ENCODE data around the gene ZNF580.

Gene ZNF580

GRCh38 chr19:55606471-55606787, 34.4 kb upstream of the ZNF580 start:
- no peak for DNase-seq (ENCODE audit: low read depth)

DNA sequence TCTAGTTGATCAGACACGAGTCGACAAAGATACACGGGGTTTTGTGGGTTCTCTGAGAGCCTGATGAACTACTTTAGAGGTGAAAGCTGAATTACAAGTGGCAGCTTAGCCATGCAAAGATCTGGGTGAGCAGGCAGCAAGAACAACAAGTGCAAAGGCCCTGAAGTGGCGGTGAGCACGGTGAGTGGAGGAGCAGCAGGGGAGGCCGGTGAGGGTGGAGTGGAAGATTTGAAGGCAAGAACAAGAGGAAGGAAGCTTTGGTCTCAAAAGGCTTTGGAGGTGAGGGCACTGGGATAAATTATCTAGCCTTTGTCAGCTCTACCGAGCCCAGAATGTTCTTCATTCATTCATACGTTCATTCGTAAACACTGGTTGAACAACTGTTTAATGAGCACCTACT, 34.0 kb upstream of the ZNF580 start:
- DNase-seq (ENCODE audit: low read depth): no peak

GRCh38 chr19:55609326-55609725, 31.5 kb upstream of the ZNF580 start:
- DNase-seq (ENCODE audit: low read depth): no peak

DNA sequence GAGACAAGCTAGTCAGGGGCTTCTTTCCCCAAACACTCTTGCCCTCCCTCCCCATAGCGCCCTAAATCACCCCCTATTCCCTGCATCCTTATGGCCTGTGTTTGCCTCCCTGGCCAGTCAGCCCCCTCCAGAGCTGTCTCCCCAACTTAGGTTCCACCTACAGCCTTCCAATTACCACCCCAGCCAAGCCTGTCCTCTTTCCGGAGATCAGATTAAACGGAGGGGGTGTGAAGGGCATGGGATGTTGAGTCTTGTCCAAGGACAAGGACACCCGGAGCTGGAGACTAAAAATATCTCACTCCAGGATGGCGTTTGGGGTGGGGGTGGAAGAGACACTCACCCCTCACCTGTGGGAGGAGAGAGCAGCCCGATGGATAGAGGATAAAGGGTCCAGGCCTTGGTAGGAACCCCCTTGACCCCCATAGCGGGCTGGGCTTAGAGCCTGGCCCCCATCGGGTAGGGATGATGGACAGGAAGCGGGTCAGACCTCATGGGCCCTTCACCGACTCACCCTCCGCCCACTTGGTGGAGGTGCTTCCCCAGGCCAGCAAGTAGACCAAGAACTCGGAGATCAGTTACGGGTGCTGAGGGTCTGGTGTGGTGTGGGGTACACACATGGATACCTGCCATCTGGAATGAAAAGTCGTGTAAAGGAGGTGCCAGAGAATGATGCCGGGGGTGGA, 29.4 kb upstream of the ZNF580 start:
- no peak for DNase-seq (ENCODE audit: low read depth)

- no peak for DNase-seq (ENCODE audit: low read depth)
These were observed 28.7 kb upstream of the ZNF580 start for GRCh38 chr19:55611983-55612645.

GRCh38 chr19:55613396-55613795, 27.4 kb upstream of the ZNF580 start:
- DNase-seq (ENCODE audit: low read depth): no peak

DNA sequence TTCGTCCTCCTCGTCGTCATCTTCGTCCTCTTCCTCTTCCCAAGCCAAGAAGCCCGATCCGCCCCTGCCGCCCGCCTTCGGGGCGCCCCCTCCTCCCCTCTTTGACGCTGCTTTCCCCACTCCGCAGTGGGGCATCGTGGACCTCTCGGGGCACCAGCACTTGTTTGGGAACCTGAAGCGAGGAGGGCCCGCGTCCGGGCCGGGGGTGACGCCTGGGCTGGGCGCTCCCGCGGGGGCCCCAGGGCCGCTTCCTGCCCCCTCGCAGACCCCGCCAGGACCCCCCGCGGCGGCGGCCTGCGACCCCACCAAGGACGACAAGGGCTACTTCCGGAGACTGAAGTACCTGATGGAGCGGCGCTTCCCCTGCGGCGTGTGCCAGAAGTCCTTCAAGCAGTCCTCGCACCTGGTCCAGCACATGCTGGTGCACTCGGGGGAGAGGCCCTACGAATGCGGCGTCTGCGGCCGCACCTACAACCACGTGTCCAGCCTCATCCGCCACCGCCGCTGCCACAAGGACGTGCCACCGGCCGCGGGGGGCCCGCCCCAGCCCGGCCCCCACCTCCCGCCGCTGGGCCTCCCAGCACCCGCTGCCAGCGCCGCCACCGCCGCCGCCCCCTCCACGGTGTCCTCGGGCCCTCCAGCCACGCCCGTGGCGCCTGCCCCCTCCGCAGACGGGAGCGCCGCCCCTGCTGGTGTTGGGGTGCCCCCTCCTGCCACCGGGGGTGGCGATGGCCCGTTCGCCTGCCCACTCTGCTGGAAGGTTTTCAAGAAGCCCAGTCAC, 26.7 kb upstream of the ZNF580 start:
- DNase-seq (ENCODE audit: low read depth): no peak

DNA sequence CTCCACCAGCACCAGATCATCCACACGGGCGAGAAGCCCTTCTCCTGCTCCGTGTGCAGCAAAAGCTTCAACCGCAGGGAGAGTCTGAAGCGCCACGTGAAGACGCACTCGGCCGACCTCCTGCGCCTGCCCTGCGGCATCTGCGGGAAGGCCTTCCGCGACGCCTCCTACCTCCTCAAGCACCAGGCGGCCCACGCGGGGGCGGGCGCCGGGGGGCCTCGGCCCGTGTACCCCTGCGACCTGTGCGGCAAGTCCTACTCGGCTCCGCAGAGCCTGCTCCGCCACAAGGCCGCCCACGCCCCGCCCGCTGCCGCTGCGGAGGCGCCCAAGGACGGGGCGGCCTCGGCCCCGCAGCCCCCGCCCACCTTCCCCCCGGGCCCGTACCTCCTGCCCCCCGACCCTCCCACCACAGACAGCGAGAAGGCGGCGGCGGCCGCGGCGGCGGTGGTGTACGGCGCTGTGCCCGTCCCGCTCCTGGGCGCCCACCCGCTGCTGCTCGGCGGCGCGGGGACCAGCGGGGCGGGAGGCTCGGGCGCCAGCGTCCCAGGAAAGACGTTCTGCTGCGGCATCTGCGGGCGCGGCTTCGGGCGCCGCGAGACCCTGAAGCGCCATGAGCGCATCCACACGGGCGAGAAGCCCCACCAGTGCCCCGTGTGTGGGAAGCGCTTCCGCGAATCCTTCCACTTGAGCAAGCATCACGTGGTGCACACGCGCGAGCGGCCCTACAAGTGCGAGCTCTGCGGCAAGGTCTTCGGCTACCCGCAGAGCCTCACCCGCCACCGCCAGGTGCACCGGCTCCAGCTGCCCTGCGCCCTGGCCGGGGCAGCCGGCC, 25.9 kb upstream of the ZNF580 start:
- DNase-seq (ENCODE audit: low read depth): no peak

- no peak for DNase-seq (ENCODE audit: low read depth)
These were observed 25.0 kb upstream of the ZNF580 start for GRCh38 chr19:55615543-55616394.

GRCh38 chr19:55616395-55616875, 24.4 kb upstream of the ZNF580 start:
- DNase-seq (ENCODE audit: low read depth): no peak

DNA sequence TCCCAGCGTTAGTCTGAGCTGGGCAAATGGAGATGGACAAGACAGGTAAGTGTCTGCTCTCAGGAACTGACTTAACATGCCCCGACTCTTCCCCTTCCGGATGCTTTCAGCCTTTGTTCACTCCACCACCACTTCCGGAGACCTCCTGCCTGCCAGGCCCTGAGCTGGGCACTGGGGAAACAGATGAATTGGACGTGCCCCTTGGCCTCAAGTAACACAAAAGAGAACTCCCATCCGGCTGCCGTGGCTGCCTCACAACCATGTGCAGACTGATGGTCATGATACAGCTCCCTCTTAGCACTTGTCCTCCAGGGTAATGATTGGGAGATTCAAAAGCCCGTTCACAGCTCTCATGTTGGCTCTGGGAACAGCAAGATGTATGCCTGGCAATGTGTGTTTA, 23.4 kb upstream of the ZNF580 start:
- DNase-seq (ENCODE audit: low read depth): no peak

GRCh38 chr19:55618426-55618825, 22.4 kb upstream of the ZNF580 start:
- DNase-seq (ENCODE audit: low read depth): no peak

- DNase-seq (ENCODE audit: low read depth): no peak
These were observed 21.5 kb upstream of the ZNF580 start for GRCh38 chr19:55619286-55619685.

- no peak for DNase-seq (ENCODE audit: low read depth)
These were observed 20.2 kb upstream of the ZNF580 start for GRCh38 chr19:55620410-55621204.

- DNase-seq (ENCODE audit: low read depth): no peak
These were observed 19.6 kb upstream of the ZNF580 start for GRCh38 chr19:55621205-55621672.

GRCh38 chr19:55621673-55622231, 19.1 kb upstream of the ZNF580 start:
- no peak for DNase-seq (ENCODE audit: low read depth)

DNA sequence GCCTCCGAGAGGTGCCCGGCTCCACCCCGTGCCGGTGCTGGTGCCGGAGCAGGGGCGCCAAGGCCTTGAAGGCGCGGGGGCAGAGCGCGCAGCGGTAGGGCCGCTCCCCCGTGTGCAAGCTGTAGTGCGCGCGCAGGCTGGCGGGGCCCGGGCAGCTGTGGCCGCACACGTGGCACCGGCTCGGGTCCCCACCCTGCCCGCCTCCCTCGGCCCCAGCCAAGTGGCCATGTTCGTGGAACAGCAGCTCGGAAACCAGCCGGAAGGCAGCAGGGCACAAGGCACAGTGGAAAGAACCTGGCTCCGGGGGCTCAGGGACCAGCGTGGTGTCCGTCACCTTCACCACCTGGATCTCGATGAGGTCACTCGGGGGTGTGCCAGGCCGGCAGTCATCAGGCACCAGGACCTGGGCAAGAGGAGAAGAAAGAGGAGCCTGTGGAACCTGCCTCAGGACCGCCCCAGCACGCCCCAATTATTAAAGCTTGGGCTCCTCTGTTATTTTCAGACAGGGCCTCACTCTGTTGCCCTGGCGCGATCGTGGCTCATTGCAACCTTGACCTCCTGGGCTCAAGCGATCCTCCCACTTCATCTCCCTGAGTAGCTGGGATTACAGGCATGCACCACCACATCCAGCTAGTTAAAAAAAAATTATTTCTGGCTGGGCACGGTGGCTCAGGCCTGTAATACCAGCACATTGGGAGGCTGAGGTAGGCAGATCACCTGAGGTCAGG, 18.4 kb upstream of the ZNF580 start:
- no peak for DNase-seq (ENCODE audit: low read depth)

DNA sequence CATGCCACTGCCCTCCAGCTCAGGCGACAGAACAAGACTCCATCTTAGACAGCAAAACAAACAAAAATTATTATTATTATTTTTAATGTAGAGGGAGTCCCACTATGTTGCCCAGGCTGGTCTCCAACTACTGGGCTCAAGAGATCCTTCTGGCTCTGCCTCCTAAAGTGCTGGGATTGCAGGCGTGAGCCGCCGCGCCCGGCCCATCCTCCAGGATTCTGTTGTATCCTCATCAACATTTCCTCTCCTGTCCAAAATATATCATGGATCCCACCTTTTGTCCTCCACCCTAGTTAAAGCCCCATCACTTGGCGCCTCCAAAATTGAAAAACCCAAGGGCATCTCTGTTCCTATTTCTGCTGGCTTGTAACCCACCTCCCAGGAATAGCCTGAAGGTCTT, 17.7 kb upstream of the ZNF580 start:
- DNase-seq (ENCODE audit: low read depth): no peak

DNA sequence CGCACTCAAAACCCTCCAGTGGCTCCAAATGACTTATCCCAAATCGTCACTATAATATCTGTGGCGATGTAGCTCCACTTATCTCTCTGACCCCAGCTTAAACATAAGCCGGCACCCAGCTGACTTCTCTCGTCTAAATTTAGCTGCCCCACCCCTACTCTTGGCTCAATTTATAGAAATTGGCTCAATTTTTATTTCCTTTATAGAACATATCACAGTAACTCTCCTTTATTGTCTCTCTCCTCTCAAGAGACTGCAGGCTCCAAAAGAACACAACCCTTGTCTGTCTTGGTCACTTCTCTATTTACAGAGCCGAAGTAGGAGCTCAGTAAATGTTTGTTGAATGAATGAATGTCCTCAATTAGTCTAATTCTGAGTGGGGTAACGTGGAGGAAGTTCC, 17.2 kb upstream of the ZNF580 start:
- DNase-seq (ENCODE audit: low read depth): no peak

Data from stimulated activated CD8-positive, alpha-beta memory T cell treated with anti-CD3 and anti-CD28 coated beads, Interleukin-15, amount 100 ng/mL, for 1 hour (primary cell).